ENCODE data around the gene FADS3. TPM values are rescaled to one million over a fixed set of nuclear protein-coding genes. Genes with fewer than 3 reads are reported as not detected.
A peak's percentile ranks its signal among the peaks of the same experiment; 100 is the strongest.

FADS3 gene
- total and polyA plus RNA-seq, 2 of the 4 experiments (the other 2 are of a cell fraction), result 54.5 to 110 TPM

DNA sequence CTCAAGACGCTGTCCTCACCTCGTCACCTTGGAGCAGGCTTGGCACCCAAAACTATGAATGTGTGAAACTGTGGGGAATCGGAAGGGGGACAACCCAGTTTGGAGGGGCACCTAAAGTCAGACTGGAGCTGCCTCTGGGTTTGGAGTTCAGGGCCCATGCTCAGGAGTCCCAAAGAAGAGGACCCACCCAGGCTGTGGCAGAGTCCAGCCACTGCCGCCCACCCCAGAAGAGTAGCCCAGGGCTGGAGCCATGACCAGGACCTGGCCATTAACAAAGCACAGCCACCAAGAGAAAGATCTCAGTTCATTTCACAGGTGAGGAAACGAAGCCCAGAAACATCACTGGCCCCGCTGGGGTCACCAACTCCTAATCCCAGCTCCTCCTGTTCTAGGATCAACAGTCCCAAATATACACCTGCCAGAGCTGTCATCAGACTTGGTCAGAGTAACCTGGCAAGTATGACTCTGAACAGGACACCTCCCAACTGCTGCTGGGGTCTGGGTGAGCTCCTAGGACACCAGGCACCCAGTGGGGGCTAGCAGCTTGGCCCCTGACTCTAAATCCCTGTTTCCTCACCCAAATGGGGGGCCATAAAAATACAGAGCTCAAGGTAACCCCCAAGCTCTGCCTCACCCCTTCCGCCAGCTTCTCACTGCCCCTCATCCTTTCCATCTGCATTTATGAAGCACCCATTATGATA is 23.3 kb upstream of the FADS3 start:
- Histone ChIP-seq H3K18ac (ENCODE audit: low read depth, low read length) (no peak overlapping the region), H2BK120ac (ENCODE audit: low read depth, low read length) (no peak overlapping the region), H2AK9ac (replicated peaks; ENCODE audit: low read depth, low read length, poor library complexity) (peak overlapping the region; percentile 37), H3K36me3 (ENCODE audit: control insufficient read depth, insufficient read depth, low read length) (no peaks in the 10 kb centered on the region), H4K20me1 (ENCODE audit: insufficient read depth, low read length) (peaks cover 3% of the 10 kb centered on the region; the same call in 1 of the 2 replicates), H3K4me2 (ENCODE audit: low read depth, low read length) (no peak overlapping the region), H2BK20ac (ENCODE audit: low read depth, low read length) (no peak overlapping the region), H3K79me1 (ENCODE audit: low read depth in 1 of 2, low read length in 2 of 2) (0 out of 4 replicates have a peak, but pooled peaks cover 0 to 3% of the 10 kb centered on the region in 2 experiments), H2BK5ac (ENCODE audit: low read depth, low read length, poor library complexity, severe bottlenecking) (no peak overlapping the region), H2AFZ (replicated peaks; ENCODE audit: low read length, poor library complexity) (peak overlapping the region; percentile 23), H4K5ac (ENCODE audit: low read depth, low read length) (no peak overlapping the region), H3K9me3 (ENCODE audit: control insufficient read depth, insufficient read depth, low read length) (no peaks in the 10 kb centered on the region), H2AK5ac (ENCODE audit: low read depth, low read length) (no peak overlapping the region), H3K4me3 (ENCODE audit: insufficient read depth, low read depth, low read length) (no peak overlapping the region), H3K9ac (ENCODE audit: low read depth, low read length) (no peak overlapping the region), H3K27ac (ENCODE audit: insufficient read depth, low read length) (no peak overlapping the region), H3K9me1 (ENCODE audit: insufficient read depth, low read length) (0 out of 2 replicates have a peak, but pooled peaks cover 4% of the 10 kb centered on the region), H2BK15ac (ENCODE audit: low read depth, low read length) (no peak overlapping the region), H4K8ac (ENCODE audit: low read depth in 2 of 2, low read length in 2 of 2) (no peak overlapping the region), H3K4ac (ENCODE audit: low read depth, low read length) (no peak overlapping the region), H3K4me1 (ENCODE audit: control insufficient read depth, insufficient read depth, low read length) (no peaks in the 10 kb centered on the region; the same call in 1 of the 2 replicates), H3K27me3 (ENCODE audit: control insufficient read depth, insufficient read depth, low read length) (peaks cover 20% of the 10 kb centered on the region), H3K14ac (replicated peaks; ENCODE audit: low read depth, low read length) (no peak overlapping the region), H3K56ac (ENCODE audit: extremely low read depth, insufficient read depth, low read length) (no peak overlapping the region), H4K91ac (ENCODE audit: insufficient read depth, low read depth, low read length) (no peak overlapping the region), H3K23ac (ENCODE audit: low read depth, low read length) (no peak overlapping the region)
- in situ Hi-C loops (cut with MboI; ENCODE audit: low sequenced_read_pairs) (no loop called here), intact Hi-C loops (cut with micrococcal nuclease) (no loop called here), dilution Hi-C loops (cut with HindIII; ENCODE audit: low sequenced_read_pairs, unreplicated experiment) (no loop called here)
- ChIA-PET CTCF (interaction anchor here (0.6 kb wide), 1 partner anchor 33 kb away, joined by 3 read pairs; no protein-coding TSS in a partner anchor), POLR2A (ENCODE audit: unreplicated experiment) (no interaction called here)
- TF ChIP-seq FOS (IDR thresholded peaks at IDR 0.05; ENCODE audit: low read depth, low read length) (no peak), BHLHE40 (IDR thresholded peaks at IDR 0.05; ENCODE audit: low read depth, low read length) (no peak)
- WGBS, 2 experiments (ENCODE audit: extremely low coverage in 2 of 2, insufficient read length in 1 of 2), result 100% methylated on average over 2 of the region's 7 CpGs; no CpG with 5 or more reads in 1 of the 2 experiments
- no TSS peak for BruUV-seq (replicated peaks)
- ATAC-seq (ENCODE audit: low read depth), result no peak
- DNase-seq, result no peak
